ENCODE results near the gene STAMBP.

DNA sequence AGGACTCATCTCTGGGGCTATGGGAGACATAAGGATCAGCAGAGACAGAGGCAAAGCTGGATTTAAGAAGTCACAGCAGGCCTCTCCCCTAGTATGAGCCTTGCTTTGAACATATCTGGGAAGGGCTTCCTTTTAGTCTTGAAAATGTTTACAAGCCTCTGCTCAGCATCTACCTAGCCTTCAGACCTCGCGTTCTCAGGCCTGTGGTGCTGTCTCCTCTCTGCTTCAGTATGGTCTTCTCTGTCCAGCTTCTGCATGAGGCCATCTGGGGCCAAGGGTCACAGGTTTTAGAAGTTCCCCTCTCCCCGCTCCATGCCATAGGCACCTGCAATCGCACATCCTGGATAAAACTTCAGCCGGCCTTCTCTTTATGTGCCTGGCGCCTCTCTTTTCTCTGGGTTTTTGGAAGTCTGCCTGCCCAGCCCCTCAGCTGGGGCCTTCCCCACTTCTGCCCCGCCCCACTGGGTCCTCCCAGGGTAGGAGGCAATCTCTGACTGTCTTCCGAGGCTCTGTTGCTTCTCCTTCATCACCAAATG, 71.1 kb downstream of the STAMBP start:
- TF ChIP-seq EZH2 (IDR thresholded peaks at IDR 0.05) = no peak
- TF ChIP-seq POLR2AphosphoS5 (IDR thresholded peaks at IDR 0.05; ENCODE audit: borderline replicate concordance, low read depth, low read length) = no peak
- TF ChIP-seq FOXP2 (optimal IDR thresholded peaks at IDR 0.05; ENCODE audit: control extremely low read depth, extremely low read length, insufficient read depth) = no peak
